ENCODE measurements around the gene COTL1. TPM values are rescaled to one million over a fixed set of nuclear protein-coding genes. Genes with fewer than 3 reads are reported as not detected.

The COTL1 gene, protein sequence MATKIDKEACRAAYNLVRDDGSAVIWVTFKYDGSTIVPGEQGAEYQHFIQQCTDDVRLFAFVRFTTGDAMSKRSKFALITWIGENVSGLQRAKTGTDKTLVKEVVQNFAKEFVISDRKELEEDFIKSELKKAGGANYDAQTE
- 169 and 220 TPM in 2 replicates for total RNA-seq

DNA sequence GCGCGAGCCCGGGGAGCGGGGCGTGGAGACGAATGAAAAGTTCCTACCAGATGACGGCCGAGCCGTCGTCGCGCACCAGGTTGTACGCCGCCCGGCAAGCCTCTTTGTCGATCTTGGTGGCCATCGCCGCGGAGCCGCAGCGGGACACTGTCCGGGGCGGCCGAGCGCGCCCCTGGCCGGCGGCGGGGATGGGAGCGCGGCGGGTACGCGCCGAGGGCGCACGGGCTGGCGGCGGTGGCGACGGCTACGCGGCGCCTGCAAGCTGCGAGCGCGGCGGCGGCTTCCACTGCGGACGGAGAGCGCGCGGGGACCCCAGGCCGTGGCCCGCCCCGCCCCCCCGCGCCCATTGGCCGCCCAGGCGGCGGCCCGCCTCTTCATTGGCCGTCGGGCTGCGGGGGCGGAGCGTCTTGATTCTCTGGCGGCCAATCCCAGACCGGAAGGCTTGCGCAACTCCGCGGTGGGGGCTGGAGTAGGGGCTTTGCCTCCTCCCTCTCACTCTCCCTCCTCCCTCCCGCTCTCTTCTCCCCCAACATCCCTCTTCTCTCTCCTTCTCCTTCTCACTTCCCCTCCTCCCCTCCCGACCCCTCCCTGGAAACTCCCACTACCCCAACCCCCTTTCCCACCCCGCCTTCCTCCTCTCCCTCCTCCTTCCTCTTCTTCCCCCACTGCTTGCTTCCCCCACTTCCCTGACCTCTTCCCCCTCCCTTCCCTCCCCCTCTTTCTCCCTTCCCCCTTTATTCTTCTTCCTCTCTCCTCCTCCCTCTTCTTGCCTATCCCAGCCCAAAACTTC lies at the start of gene COTL1:
COTL1 (minus strand) TSS at position 288 of the 790 bp plus-strand sequence; CDS start at position 124, 164 bp downstream.

DNA sequence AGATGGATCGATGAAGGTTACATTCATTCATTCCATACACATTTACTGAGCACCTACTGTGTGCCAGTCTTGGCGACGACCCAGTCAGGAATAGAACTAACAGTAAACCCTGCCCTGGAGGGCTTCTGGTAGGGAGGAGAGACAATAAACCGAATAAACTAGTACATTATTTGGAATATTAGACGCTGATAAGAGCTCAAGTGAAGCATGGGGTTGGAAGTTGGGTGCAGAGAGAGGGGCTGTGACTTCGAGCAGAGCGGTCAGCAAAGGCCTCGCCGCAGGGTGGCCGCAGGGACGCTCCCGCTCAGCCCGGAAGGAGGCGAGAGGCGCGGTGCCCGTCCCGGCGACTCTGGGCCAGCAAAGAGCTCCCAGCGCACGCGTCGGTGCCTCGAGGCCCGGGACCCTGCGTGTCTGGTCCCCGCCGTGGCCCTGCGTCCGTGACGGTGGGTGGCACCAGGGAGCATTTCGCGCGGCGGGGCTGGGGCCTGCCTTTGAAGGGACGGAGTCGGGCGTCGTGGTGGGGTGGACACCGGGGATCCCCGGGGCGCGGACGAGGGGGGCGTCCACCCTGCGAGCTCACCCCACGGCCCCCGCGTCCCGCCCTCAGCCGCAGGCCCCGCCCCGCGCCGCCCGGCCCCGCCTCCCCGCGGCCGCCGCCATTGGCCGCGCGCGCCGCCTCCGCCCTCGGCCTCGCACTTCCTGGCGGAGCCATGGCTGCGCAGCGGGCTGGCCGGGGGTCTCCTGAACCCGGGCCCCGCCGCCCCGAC lies 30.1 kb upstream of the COTL1 start, which contains the start of gene KLHL36:
KLHL36 (plus strand) TSS at position 684 of the 767 bp plus-strand sequence. CDS start 2,357 bp downstream, outside the sequence.

Other genes starting within 250 kb of the COTL1 start
- gene ATP2C2, start 249.5 kb downstream of the COTL1 start, total RNA-seq = 12.9 and 20.0 TPM in 2 replicates
- gene MEAK7, start 113.4 kb downstream of the COTL1 start, total RNA-seq = 41.5 and 54.3 TPM in 2 replicates
- gene KLHL36, start 30.4 kb upstream of the COTL1 start, total RNA-seq = 36.4 and 53.4 TPM in 2 replicates
- 56.3 and 59.7 TPM in 2 replicates for gene USP10, start 81.9 kb upstream of the COTL1 start, total RNA-seq
- 1.9 and 2.6 TPM in 2 replicates for gene CRISPLD2, start 201.9 kb upstream of the COTL1 start, total RNA-seq

Data from airway epithelial cell (primary cell).